ENCODE data around the gene POLR2J.

The POLR2J gene

DNA sequence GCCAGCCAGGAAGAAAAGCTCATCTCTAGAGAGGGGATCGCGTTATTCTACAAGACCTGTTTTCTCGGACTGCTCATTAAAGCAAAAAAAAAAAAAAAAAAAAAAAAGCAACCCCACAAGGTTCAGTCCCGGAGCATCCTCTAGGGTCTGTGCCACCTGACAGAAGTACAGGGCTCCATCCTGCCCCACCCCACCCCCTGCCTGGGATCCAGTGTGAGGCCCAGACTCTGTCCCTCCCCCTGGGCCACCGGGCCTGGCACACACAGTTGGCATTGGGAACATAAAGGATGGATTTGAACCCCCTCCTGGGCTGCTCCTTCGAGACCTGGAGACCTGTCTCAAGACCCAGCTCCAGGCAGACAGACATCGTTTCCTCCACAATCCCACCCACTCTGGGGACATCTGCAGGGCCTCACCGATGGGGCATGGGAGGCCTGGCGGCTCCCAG is 44.7 kb downstream of the POLR2J start:
- DNase-seq: no peak

DNA sequence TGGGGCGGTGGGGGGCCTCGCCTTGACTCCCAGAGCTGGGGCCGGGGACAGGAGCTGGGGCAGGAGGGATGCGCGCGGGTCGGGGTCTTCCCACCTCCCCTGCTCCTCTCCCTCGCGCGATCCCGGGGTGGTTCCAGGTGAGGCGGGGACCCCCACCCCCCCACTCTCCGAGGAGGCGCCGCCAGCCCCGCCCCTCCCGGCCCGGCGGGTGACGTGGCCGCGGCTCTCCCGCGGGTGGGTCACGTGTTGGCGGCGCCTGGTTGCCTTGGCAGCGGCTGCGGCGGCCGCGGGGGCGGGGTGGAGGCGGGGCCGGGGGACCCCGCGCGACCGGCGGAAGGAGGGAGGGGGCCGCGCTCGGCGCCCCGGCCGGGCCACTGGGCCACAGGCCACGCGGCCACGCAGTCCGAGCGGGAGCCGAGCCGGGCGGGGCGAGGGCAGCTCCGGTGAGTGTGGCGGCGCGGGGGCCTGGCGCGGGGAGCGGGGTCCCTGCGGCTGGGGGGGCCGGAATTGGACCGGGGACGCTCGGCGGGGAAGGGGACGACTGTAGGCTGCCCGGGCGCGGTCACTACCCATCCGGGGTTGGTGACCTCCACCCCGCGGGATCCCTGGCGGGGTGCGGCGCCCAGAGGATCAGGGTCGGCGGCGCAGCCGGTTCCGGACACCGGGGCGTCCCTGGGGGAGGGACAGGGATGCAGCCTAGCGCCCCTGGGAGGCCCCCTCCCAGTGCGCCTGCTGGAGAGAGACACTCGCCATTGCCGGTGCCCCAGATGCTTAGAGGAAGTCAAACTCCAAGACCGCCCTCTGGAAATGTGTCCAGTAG is 45.3 kb downstream of the POLR2J start, which contains the start of gene ORAI2:
Gene ORAI2, plus strand, starts transcription at position 357 of the 820 bp plus-strand sequence. CDS start 5,382 bp downstream, outside the sequence.
- DNase-seq: peak; percentile 86

DNA sequence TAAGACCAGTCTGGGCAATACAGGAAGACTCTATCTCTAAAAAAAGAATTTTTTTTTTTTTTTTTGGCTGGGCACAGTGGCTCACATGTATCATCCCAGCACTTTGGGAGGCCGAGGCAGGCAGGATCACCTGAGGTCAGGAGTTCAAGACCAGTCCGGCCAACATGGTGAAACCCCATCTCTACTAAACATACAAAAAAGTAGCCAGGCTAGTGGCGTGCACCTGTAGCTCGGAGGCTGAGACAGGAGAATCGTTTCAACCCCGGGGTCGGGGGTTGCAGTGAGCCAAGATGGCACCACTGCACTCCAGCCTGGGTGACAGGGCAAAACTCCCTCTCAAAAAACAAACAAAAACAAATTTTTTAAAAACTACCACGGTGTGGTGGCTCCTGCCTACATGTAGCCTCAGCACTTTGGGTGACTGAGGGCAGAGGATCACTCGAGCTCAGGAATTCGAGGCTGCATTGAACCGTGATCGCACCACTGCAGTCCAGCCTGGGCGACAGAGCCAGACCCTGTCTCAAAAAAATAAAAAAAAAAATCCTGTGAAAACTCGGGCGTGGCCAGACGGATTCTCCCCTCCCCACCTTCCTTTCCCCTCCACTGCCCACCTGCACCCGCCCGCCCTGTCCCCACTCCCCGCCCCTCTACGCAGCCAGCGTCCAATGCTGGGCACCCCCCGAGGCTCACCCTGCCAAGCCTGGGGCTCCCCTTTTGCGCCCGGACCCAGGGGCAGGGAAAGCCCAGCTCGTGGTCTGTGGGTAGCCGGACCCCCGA is 46.1 kb downstream of the POLR2J start:
- peak; percentile 65 for DNase-seq

DNA sequence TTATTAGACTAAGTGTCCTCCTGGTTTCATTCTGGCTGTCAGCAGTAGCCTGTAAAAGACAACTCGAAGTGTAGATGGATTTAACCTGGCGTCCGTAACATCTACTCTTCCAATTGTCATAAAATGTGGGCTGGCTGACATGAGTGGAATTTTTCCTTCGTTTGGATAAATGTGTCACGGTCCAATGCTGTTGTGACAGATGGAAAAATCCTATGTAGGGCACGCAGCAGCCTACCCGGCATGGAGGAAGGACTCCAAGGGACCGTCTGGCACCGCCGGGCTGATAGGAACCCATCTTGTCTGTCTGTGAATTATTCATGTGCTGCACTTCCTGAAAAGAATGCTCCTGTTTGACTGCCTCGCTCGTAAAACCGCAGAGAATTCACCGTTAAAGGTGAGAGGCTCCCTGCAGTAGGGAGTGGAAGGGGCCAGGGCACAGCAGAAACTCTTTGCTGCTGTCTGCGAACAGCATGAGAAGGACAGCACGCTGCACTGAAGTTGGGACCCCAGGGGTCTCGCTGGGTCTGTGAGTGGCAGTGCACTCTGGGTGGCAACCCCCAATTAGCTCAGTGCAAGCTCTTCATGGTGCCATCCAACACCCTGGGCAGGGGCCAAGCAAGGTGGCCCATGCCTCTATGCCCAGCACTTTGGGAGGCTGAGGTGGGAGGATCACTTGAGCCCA is 47.0 kb downstream of the POLR2J start:
- DNase-seq: peak; percentile 89

DNA sequence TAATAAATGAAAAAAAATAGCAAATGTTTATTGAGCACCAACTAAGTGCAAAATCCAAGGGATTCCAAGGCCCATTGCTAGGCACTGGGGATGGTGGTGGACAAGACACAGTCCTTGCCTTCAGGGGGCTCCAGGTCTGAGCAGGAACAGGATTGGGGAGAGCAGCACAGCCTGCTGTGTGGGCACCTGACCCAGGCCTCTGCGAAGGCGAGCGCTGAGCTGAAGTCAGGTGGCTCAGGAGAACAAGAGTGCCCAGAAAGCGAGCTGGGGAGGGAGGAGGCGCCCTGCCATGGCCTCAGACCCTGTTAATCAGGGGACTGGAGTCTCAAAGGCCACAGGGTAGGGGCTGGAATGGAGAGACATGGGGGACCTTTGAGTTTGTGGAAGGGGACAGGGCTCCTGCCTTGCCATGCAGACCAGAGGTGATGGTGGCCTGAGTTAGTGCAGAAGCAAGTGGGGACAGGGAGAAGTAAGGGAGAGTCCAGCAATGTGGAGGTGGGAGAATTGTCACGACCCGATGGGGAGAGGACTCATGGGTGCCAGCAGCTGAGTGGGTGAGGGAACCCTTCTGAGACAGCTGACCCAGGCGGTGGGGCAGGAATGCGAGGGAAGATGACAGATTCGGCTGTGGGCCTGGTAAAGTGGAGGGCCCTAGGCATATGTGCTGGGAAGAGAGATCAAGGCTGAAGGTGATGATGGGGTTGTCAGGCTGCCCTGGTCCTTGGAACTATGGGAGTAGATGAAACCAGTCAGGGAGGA is 49.4 kb downstream of the POLR2J start:
- no peak for DNase-seq

DNA sequence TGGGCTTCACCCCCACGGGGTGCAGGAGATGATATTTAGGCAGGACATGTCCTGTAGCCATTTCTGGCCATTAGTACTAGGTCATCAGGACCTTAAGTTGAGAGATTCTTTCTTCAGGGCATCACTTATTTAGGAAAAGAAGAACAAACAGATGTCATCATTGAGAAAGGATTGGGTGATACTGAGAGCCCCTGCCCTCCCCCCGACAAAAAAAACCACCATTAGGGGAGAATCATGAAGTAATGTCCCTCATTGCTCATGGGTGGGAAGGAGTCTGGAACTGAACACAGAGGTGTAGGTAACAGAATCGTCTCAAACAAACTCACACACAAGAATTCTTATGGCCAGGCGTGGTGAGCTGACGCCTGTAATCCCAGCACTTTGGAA is 51.7 kb downstream of the POLR2J start:
- DNase-seq: no peak

DNA sequence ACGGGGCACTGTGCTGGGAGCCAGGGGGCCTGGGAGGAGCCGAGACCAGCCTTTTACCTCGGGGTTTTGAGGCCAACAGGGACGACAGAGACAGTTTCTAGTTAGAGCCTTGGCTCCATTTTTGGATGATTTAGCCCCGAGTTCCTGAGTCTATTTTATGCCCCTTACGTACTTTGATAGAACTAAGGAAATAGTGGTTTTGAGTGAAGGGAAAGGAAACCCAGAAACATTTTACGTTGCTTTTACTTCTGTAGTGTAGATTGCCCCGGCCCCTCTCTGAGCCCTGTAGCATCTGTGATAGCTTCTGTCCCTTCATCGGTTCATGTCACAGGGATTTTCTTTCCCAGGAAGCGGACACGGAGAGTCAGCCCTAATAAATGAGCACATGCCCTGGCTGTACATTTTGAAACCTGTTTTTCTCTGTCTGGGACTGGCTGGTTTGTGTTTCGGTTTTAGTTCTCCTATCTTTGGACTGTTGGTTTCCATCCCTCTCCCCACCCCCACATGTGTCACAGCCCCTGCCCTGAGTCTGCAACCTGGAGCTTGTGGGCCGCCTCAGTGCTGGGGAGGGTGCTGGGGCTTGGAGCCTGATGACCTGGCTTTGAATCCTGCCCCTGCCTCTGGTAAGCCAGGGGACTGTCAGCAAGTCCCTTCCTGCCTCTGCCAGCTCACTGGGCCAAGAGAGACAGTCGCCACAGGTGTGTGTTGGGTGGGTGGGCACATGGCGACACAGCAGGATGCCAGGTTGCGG is 52.3 kb downstream of the POLR2J start:
- DNase-seq: no peak

DNA sequence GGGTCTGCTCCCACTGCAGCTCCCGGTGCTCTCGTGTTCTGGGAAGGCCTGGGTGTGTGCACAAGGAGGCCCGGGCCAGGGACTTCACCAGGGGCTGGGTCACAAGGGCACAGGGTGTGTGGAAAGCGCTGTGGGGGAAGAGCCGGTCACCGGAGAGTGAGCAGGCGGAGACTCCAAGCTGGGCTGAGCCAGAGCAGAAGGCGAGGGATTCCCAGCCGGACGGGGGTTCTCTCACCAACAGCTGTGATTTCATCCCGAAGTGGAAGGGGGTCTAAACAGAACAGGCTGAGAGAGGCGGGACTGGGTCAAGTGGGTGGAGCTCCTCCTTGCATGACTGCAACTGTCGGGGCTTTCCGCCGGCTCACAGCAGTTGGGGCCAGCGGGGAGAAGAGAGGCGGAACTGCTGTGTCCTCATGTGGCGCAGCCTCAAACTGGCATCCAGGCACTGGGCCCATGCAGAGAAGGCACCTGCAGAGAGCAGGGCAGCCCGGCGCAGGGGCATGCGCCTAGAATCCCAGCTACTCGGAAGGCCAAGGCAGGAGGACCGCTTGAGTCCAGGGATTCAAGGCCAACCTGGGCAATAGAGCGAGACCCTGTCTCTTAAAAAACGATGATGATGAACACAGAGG is 53.0 kb downstream of the POLR2J start:
- no peak for DNase-seq

DNA sequence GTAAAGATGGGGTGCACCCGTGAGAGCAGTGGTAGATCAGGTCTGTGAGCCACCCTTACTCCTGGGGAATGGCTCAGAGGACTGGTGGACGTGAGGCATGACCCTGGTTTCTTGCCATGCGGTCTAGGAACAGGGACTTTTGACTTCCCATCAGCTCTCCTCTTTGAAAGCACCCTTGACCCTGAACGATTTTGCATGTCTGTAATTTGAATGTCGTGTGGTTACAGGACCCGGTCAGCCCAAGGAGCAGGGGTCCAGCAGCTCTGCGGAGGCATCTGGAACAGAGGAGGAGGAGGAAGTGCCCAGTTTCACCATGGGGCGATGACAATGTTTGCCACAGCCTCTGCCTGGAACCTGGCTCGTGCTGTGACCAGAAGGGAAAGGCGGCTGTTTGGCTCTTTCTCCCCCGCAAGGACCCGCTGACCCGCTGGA is 53.9 kb downstream of the POLR2J start:
- DNase-seq: no peak

DNA sequence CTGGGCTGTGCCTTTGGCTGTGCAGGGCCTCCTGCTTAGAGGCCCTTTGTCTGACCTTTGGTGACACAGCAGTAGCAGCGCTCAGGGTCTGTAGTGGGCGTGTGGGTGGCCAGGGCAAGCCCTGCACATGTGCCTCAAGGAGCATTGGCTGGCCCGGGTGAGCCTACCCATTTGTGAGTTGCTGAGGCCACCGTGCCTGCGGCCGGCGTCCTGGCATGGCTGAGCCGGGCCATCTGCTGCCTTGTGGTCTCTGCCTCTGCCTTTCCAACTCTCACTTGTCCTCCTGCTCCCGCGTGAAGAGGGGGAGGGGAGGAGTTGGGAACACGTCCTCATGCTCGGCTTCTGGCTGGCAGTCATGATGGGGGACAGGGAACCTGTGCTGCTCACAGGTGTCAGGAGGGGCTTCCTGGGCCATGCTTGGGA is 54.6 kb downstream of the POLR2J start:
- no peak for DNase-seq

Measured in islet precursor cell (in vitro differentiated cells).